ENCODE data around the gene BLID.

Gene BLID

DNA sequence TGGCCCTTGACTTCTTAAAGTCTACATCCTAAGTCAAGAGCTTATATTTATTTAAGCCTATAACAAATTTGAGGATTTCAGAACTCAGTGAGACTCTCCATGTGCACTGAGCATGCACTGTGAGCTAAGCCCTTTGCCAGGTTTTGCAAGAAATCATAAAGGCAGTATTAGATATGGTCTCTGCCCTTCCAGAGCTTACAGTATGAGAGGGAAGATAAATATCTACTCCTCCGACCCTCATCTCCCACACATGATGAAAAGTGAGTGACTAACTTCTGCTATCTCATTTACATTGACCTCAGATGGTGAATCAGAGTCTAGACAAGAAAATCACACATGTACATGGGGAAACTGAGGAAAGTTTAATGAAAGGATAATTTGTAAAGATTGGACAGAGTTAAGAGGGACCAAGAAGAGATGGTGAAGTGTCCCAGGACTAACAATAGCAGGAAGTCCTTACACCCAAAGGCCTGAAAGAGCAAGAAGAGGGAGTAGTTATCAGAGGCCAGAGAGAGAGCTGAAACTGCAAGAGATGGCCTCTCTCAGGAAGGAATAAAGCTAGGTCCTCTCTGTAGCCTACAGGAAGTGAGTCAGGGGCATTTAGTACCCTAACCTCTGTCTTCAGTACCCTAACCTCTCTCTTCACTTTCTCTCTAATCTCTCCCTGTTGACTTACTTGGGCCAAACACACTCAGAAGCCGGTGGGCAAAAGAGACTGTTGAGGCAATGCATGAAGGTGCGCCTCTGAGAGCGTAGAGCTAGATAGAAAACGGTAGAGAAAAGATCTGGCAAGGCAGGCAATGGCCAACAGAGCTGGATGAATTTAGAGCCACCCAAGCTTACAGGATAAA lies 23.0 kb upstream of the BLID start:
- DNase-seq = no peak

DNA sequence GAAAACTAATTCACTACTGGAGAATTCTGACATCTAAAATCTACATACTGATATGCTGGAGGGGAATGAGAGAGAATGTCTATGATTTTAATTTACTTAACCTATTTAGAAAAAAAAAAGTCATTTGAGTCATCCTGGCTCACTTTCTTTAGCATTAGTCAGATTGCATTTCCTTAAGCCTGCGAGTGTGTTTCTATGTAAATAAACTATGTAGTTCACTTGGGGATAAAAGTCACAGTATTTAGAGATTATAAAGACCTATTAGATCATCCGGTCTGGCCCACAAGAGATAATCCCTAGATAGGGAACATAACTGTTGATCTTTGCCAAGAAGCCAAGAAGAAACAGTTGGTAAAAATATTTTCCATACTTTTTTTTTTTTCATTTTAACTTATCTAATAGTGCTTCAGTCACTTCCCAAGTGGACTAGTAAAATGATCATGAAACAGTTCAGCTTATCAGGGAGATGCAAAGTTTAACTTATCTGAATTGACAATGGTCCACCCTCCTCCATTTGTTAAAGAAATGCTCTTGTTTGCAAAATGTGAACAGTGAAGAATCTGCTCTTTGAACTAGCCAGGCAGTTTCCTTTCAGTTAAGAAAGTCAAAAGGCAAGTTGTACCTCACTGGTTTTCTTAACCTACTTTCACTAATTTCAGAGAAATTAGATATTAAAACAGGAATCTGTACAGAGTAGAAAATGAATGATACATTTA lies 21.2 kb upstream of the BLID start:
- DNase-seq = no peak

- DNase-seq = no peak
Measured at GRCh38 chr11:122131126-122131525, 15.1 kb upstream of the BLID start.

DNA sequence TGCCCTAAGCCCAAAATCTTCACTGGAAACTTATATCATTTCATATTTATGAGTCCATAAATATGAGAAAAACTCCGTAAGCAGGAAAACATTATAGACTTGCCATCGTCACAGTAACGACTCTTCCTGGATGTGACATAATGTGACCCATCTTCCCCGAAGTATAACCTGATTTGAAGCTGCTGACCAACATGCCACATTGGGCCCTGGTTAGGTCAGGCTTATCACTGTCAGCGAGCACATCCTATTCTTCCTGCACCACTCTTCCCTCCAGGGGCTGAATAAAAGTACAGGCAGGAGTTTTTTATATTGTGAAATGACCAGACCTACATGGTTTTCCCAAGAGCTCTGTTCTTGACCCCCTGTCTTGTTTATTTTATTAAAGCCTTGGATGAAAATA lies 12.1 kb upstream of the BLID start:
- no peak for DNase-seq

GRCh38 chr11:122127020-122127419 lies 11.0 kb upstream of the BLID start:
- no peak for DNase-seq

DNA sequence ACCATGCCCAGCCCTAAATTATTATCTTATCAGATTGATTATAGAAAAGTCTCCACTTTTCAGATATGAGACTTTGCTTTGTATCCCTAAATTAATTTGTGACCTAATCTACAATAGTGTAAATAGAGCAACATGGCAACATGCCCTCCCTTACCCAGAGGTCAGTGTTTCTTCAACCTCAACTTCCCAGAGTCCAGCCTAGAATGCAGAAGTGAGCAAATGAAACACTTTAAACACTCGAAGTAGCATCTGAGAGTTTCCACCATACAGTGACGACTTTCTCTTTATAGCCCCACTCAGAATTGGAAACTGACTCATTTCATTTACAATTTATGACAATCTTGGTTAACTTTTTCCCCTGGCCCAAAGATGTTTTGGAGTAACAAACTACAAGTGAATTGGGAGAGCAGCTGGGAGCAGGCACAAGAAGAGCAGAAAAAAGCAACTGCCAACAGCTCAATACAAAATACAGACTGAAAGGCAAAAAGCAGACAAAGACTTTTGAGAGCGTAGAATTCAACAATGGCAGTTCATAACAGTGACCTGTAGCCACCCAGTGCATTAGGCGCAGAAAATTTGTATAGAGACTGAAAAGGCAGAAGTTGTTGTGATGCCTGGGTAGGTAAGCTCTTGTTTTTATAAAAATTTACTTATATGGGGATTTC lies 10.1 kb upstream of the BLID start:
- DNase-seq = no peak

- no peak for DNase-seq
Measured at GRCh38 chr11:122123263-122123929, 7.4 kb upstream of the BLID start.

GRCh38 chr11:122122179-122122578 lies 6.2 kb upstream of the BLID start:
- DNase-seq = no peak

DNA sequence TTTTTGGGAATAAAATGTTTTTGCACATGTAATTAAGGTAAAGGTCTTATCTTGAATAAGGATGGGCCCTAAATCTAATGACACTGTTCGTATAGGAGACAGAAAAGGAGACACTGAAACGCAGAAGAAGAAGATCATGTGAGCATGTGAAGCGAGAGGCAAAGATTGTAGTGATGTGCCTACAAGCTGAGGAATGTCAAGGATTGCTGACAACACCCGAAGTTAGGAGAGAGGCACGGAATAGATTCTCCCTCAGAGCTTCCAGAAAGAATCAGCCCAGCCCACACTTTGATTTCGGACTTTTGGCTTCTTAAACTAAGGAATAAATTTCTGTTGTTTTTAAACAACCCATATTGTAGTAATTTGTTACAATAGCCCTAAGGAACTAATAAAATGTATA lies 4.1 kb upstream of the BLID start:
- DNase-seq = no peak

DNA sequence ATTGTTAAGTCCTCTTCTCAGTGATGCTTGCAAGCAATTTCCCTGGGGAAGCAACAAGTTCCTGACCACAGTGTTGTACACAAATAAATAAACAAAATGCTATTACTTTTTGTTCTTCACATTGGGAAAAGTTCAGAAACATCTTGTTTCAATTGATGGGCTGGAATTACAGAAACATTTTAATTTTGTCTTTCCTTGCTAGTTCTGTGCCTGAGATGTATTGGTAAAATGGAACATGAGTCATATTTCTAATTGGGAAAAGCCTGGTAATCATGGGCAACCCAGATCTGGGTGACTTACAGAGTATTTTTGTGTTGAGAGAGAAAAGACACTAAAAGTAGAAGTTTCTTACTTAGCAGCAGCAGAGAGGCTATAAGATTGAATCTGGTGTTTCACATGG lies 576 bp upstream of the BLID start:
- DNase-seq = no peak

GRCh38 chr11:122114976-122115375 lies 1.0 kb downstream of the BLID start:
- DNase-seq = no peak

- DNase-seq = no peak
Measured at GRCh38 chr11:122113836-122114825, 1.9 kb downstream of the BLID start.

- DNase-seq = no peak
Measured at GRCh38 chr11:122112470-122113365, 3.3 kb downstream of the BLID start.

- no peak for DNase-seq
Measured at GRCh38 chr11:122109932-122110331, 6.1 kb downstream of the BLID start.

- no peak for DNase-seq
Measured at GRCh38 chr11:122108828-122109227, 7.2 kb downstream of the BLID start.

DNA sequence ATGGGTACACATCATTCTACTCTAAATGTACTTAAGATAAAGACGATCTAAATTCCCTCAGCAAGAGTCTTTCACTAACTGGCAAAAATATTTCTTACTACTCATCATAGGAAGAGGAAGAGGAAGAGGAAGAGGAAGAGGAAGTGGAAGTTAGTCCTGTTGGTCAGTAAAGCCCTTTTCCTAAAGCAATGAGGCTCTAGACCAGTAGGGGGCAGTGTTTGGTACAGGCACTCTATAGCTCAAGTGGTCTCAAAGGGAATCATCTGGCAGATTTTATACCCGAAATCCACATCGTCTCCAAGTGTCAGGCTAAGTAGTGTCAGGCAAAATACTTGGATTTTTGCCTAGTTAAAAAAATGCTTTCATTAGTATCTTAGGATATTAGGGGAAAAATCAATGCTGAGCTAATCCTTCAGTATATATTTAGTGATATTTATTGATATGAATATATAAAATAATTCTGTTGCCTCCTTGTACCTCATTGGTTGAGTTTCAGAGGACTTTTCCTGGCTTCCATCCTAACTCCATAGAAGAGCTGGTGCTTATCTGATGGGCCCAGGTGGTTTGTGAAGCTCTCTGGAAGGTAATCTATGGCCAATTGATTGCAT lies 7.7 kb downstream of the BLID start:
- no peak for DNase-seq

GRCh38 chr11:122107566-122107965 lies 8.4 kb downstream of the BLID start:
- no peak for DNase-seq

DNA sequence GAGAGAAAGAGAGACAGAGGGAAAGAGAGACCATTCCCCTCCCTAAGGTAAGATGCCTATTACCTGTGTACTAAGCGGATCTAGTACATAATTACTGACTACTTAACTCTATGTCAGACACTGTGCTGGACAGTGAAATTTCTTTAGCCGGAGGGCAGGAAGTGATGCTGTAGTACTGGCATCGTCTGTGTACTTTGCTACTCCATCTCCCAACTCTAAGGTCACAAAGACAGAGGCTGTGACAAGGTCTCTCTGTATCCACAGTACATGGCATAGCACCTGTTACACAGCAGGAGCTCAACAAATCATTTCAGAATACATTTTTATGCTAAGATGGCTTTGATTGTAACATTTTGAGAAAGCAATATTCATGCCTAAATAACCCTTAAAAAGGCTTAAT lies 9.0 kb downstream of the BLID start:
- no peak for DNase-seq

DNA sequence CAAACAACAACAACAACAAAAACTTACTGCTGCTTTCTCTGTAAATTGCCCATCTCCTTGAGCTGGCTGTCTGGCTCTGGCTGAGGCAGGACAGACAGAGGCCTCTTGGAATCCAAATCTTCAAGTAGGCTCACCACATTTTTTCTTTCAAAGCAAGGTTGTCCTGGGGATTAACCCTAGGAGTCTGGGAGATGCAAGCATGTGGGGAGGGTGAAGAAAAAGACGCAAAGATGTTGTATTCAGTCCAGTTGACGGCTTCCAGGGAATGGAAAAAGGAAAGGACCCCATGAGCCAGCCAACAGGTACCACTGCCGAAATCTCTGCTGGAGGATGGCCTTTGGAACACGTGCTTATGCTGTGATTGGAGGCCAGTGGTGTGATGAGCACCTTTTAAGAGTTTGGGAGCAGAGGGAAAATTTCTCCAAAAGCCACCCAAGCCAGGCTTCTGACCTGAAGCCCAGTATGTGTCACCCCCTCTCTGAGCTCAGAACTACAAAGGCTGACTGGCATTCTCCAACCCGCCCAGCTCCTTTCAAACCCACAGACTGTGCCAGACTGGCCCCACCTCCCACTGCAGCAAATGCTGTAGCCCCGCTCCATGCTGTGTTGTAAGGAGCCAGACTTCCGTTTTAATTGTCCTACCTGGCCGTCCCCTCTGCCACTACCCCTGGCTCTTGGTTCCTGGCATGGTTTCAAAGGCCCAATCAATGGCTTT lies 10.8 kb downstream of the BLID start:
- DNase-seq = no peak

DNA sequence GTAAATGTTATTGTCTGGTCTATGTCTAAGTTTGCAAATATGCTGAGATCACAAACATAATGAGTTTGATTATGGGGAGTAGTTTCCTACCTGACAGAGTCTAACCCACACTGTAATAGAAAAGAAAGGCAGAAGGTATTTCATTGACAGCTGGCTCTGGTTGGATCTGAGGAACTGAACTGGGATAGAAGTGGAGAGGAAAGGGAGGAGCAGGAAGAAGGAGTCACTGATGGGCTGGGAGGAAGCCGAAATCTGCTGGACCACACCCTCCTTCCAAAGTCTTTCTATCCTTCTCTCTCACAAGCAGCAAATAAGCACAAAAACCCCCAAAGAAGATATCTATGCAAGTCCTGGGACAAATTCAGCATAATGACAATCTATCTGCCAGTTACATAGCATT lies 11.7 kb downstream of the BLID start:
- DNase-seq = no peak
